ENCODE measurements around the gene ENTHD1. TPM values are rescaled to one million over a fixed set of nuclear protein-coding genes. Genes with fewer than 3 reads are reported as not detected.

Gene ENTHD1
- total RNA-seq, 2 experiments from 2014 or later: not detected

GRCh38 chr22:39916496-39916895, 22.9 kb upstream of the ENTHD1 start:
- POLR2A ChIA-PET: no interaction called here
- no peaks in the 10 kb centered on the region for H3K36me3 ChIP-seq (ENCODE audit: insufficient read depth, low read length)
- no TSS peak for BruUV-seq (replicated peaks)
- H3K9me2 ChIP-seq (ENCODE audit: insufficient read depth, low read length): no peaks in the 10 kb centered on the region
- H3K4me2 ChIP-seq (ENCODE audit: low read length): no peak overlapping the region
- intact Hi-C loops (cut with micrococcal nuclease; ENCODE audit: unreplicated experiment): no loop called here
- TF ChIP-seq EZH2phosphoT487 (IDR thresholded peaks at IDR 0.05; ENCODE audit: borderline replicate concordance, low read depth, low read length) (no peak), CTCF (conservative IDR thresholded peaks at IDR 0.05; ENCODE audit: low read length) (no peak)
- DNase-seq (ENCODE audit: low spot score): no peak
- H3K4me1 ChIP-seq (ENCODE audit: insufficient read depth, low read length, poor library complexity, severe bottlenecking): no peaks in the 10 kb centered on the region
- H2AFZ ChIP-seq (ENCODE audit: low read length): no peak overlapping the region
- CTCF ChIA-PET (ENCODE audit: unreplicated experiment): no interaction called here
- no peak overlapping the region for H3K27ac ChIP-seq (ENCODE audit: low read depth, low read length, poor library complexity, severe bottlenecking)
- H3K9me3 ChIP-seq (ENCODE audit: low read length): no peaks in the 10 kb centered on the region
- no peak overlapping the region for H3K4me3 ChIP-seq (ENCODE audit: low read depth, low read length, poor library complexity, severe bottlenecking)
- no peaks in the 10 kb centered on the region for H4K20me1 ChIP-seq (ENCODE audit: insufficient read depth, low read length)
- H3K79me2 ChIP-seq (ENCODE audit: insufficient read depth, low read depth, low read length): no peaks in the 10 kb centered on the region

- no peak for DNase-seq (ENCODE audit: low spot score)
- intact Hi-C loops (cut with micrococcal nuclease; ENCODE audit: unreplicated experiment): no loop called here
- Histone ChIP-seq H2AFZ (ENCODE audit: low read length) (no peak overlapping the region), H3K4me3 (ENCODE audit: low read depth, low read length, poor library complexity, severe bottlenecking) (no peak overlapping the region), H3K4me1 (ENCODE audit: insufficient read depth, low read length, poor library complexity, severe bottlenecking) (no peaks in the 10 kb centered on the region), H4K20me1 (ENCODE audit: insufficient read depth, low read length) (no peaks in the 10 kb centered on the region), H3K79me2 (ENCODE audit: insufficient read depth, low read depth, low read length) (no peaks in the 10 kb centered on the region), H3K27ac (ENCODE audit: low read depth, low read length, poor library complexity, severe bottlenecking) (no peak overlapping the region), H3K4me2 (ENCODE audit: low read length) (no peak overlapping the region), H3K36me3 (ENCODE audit: insufficient read depth, low read length) (no peaks in the 10 kb centered on the region), H3K9me3 (ENCODE audit: low read length) (no peaks in the 10 kb centered on the region), H3K9me2 (ENCODE audit: insufficient read depth, low read length) (no peaks in the 10 kb centered on the region)
- no TSS peak for BruUV-seq (replicated peaks)
- CTCF ChIA-PET (ENCODE audit: unreplicated experiment): no interaction called here
- TF ChIP-seq EZH2phosphoT487 (IDR thresholded peaks at IDR 0.05; ENCODE audit: borderline replicate concordance, low read depth, low read length): no peak
- no peak for TF ChIP-seq CTCF (conservative IDR thresholded peaks at IDR 0.05; ENCODE audit: low read length)
- POLR2A ChIA-PET: no interaction called here
These were observed 21.8 kb upstream of the ENTHD1 start for GRCh38 chr22:39915295-39915726.

GRCh38 chr22:39914584-39914983, 21.0 kb upstream of the ENTHD1 start:
- Histone ChIP-seq H3K27ac (ENCODE audit: low read depth, low read length, poor library complexity, severe bottlenecking) (no peak overlapping the region), H3K4me1 (ENCODE audit: insufficient read depth, low read length, poor library complexity, severe bottlenecking) (no peaks in the 10 kb centered on the region), H3K9me2 (ENCODE audit: insufficient read depth, low read length) (no peaks in the 10 kb centered on the region), H3K79me2 (ENCODE audit: insufficient read depth, low read depth, low read length) (no peaks in the 10 kb centered on the region), H3K4me2 (ENCODE audit: low read length) (no peak overlapping the region), H3K4me3 (ENCODE audit: low read depth, low read length, poor library complexity, severe bottlenecking) (no peak overlapping the region), H3K9me3 (ENCODE audit: low read length) (no peaks in the 10 kb centered on the region), H2AFZ (ENCODE audit: low read length) (no peak overlapping the region), H4K20me1 (ENCODE audit: insufficient read depth, low read length) (no peaks in the 10 kb centered on the region), H3K36me3 (ENCODE audit: insufficient read depth, low read length) (no peaks in the 10 kb centered on the region)
- no TSS peak for BruUV-seq (replicated peaks)
- ChIA-PET CTCF (ENCODE audit: unreplicated experiment) (no interaction called here), POLR2A (interaction anchor here (1.2 kb wide), 1 partner anchor 11 kb away, joined by 5 read pairs; no protein-coding TSS in a partner anchor)
- no peak for TF ChIP-seq CTCF (conservative IDR thresholded peaks at IDR 0.05; ENCODE audit: low read length)
- no peak for TF ChIP-seq EZH2phosphoT487 (IDR thresholded peaks at IDR 0.05; ENCODE audit: borderline replicate concordance, low read depth, low read length)
- intact Hi-C loops (cut with micrococcal nuclease; ENCODE audit: unreplicated experiment): no loop called here
- no peak for DNase-seq (ENCODE audit: low spot score)
